Left lung (tissue), 10 donors: ENCODE data around the gene DDAH1. TPM values are rescaled to one million over a fixed set of nuclear protein-coding genes. Genes with fewer than 3 reads are reported as not detected.

Experiments
- ATAC-seq: fragments of 200-7000 bp; cut with Tn5 transposase; one replicate; pipeline ENCODE4 v1.9.1; 2020; ENCODE audit warnings: moderate library complexity
- DNase-seq, 4 donors: peaks; one replicate each; pipeline ENCODE4 v3.0.0-alpha.2; 2013 to 2020
- H3K27ac ChIP-seq, 2 donors: fragments of 200-600 bp; sonication (generic) in 1 of 2; one replicate each; pipeline versions ENCODE4 v1.5.0 to v1.8.0; 2020 to 2021
- H3K27me3 ChIP-seq, 2 donors: fragments of 200-600 bp; sonication (generic) in 1 of 2; one replicate each; pipeline versions ENCODE4 v1.5.0 to v1.8.0; 2020 to 2021
- H3K36me3 ChIP-seq, 2 donors: fragments of 200-600 bp; sonication (generic) in 1 of 2; one replicate each; pipeline versions ENCODE4 v1.5.0 to v1.8.0; 2020 to 2021
- H3K4me1 ChIP-seq, 2 donors: fragments of 200-600 bp; one replicate each; pipeline ENCODE4 v1.8.0; 2021
- H3K4me3 ChIP-seq, 2 donors: fragments of 200-600 bp; sonication (generic) in 1 of 2; one replicate each; pipeline versions ENCODE4 v1.5.0 to v1.8.0; 2020 to 2021; ENCODE audit warnings: mild to moderate bottlenecking in 1 of 2
- H3K9me3 ChIP-seq, 2 donors: fragments of 200-600 bp; sonication (generic) in 1 of 2; one replicate each; pipeline versions ENCODE4 v1.5.0 to v1.8.0; 2020 to 2021
- intact Hi-C, 2 donors: fragments of 100-400 bp; cut with DNase I; formaldehyde crosslinking; loops; one replicate each; pipeline versions ENCODE4 v1.11.2 to v1.14.2; 2022
- polyA plus RNA-seq, 6 donors: library from polyadenylated mRNA; unstranded; fragments of 120-200 nt; gene quantifications; one replicate each; pipeline ENCODE4 v1.2.1, GENCODE V29; 2013; ENCODE audit not compliant: insufficient read length in 6 of 6
- total RNA-seq, 2 donors: library from RNA; stranded (reverse); fragmentation: NEBNext Ultra II Directional; extraction: Animal tissue kit (Norgen Biotek cat#: 25700); gene quantifications; one replicate each; pipeline ENCODE4 v1.2.1, GENCODE V29; 2021
- TF ChIP-seq, protein P1 (sequence below), 2 donors: fragments of 200-600 bp; sonication (generic) in 1 of 2; IDR thresholded peaks; one replicate each; pipeline versions ENCODE4 v1.5.0 to v1.8.0; 2021; ENCODE audit warnings: antibody characterized with exemption in 2 of 2
- donor health status: DM: no; HTN: yes; CAD: no.
- donor health status: DM: no; HTN: no; CAD: no.

DDAH1 gene
- total and polyA plus RNA-seq, 8 donors: 71.5 to 121 (median 89.8) TPM

DNA sequence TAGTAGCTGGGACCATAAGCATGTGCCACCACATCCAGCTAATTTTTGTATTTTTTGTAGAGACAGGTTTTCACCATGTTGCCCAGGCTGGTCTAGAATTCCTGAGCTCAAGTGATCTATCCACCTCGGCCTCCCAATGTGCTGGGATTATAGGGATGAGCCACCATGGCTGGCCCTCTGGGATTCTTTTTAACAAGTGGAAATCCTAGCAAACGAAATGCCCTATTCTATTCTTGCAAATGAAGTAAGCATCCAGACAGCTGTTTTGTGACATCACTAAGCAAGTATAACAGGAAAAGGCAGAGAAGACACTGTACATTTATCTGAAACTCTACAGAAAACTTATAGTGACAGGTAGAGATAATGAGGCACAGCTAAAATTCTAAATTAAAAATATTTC, 86.4 kb downstream of the DDAH1 start:
- no peak overlapping the region for H3K4me3 ChIP-seq
- H3K36me3 ChIP-seq: no peaks in the 10 kb centered on the region
- TF ChIP-seq, protein P1, sequence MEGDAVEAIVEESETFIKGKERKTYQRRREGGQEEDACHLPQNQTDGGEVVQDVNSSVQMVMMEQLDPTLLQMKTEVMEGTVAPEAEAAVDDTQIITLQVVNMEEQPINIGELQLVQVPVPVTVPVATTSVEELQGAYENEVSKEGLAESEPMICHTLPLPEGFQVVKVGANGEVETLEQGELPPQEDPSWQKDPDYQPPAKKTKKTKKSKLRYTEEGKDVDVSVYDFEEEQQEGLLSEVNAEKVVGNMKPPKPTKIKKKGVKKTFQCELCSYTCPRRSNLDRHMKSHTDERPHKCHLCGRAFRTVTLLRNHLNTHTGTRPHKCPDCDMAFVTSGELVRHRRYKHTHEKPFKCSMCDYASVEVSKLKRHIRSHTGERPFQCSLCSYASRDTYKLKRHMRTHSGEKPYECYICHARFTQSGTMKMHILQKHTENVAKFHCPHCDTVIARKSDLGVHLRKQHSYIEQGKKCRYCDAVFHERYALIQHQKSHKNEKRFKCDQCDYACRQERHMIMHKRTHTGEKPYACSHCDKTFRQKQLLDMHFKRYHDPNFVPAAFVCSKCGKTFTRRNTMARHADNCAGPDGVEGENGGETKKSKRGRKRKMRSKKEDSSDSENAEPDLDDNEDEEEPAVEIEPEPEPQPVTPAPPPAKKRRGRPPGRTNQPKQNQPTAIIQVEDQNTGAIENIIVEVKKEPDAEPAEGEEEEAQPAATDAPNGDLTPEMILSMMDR (IDR thresholded peaks at IDR 0.05): no peak
- intact Hi-C loops: no loop called here
- no peak overlapping the region for H3K27ac ChIP-seq
- H3K27me3 ChIP-seq: no peaks in the 10 kb centered on the region
- H3K4me1 ChIP-seq: peaks cover 5 to 7% of the 10 kb centered on the region in 2 donors
- peaks cover 0 to 14% of the 10 kb centered on the region in 2 donors for H3K9me3 ChIP-seq
- DNase-seq (no peak), ATAC-seq (no peak)

DNA sequence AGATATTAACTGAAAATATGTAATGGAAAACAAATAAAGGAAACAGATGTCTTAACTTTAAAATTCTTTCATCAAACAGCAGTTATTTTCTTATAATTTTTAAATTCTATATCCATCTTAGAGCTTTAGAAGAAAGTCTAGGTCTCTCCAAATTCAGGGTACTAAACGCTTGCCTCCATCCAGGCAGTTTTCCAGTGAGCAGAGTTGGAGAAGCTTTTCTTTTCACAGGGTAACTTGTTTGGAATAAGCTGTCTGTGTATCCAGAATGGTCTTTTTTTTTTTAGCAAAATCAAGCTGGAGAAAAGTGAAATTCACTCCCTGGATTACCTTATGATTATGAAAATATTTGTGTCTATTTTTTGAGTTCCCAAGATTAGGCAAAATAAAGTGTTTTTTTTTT, 88.6 kb downstream of the DDAH1 start:
- TF ChIP-seq, protein P1 (IDR thresholded peaks at IDR 0.05): no peak
- Histone ChIP-seq H3K36me3 (no peaks in the 10 kb centered on the region), H3K4me1 (peaks cover 6 to 7% of the 10 kb centered on the region in 2 donors), H3K4me3 (no peak overlapping the region), H3K27ac (no peak overlapping the region), H3K27me3 (no peaks in the 10 kb centered on the region), H3K9me3 (no peaks in the 10 kb centered on the region)
- intact Hi-C loops: no loop called here
- ATAC-seq (no peak), DNase-seq (no peak)

DNA sequence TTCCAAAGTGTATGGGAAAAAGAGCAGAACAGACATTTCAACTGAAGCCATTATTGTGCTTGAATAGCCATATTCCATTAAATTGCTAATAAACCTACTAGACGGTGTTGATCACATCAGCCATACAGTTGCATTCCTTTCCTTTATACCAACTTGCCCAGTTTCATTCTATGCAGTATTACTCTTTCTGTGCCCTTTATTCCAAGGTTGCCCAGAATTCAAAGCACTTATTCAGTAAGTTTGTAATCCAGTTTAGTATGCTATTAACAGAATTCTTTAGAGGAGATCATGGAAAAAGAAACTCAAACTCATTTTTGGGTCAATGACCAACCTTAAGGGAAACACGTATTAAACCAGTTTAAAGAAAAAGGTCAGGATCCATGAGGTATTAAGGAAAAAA, 89.5 kb downstream of the DDAH1 start:
- no peaks in the 10 kb centered on the region for H3K27me3 ChIP-seq
- no peaks in the 10 kb centered on the region for H3K9me3 ChIP-seq
- no peak overlapping the region for H3K27ac ChIP-seq
- H3K4me3 ChIP-seq: no peak overlapping the region
- TF ChIP-seq, protein P1 (IDR thresholded peaks at IDR 0.05): no peak
- intact Hi-C loops: no loop called here
- ATAC-seq (no peak), DNase-seq (no peak)
- H3K36me3 ChIP-seq: no peaks in the 10 kb centered on the region
- H3K4me1 ChIP-seq: peaks cover 6 to 7% of the 10 kb centered on the region in 2 donors

DNA sequence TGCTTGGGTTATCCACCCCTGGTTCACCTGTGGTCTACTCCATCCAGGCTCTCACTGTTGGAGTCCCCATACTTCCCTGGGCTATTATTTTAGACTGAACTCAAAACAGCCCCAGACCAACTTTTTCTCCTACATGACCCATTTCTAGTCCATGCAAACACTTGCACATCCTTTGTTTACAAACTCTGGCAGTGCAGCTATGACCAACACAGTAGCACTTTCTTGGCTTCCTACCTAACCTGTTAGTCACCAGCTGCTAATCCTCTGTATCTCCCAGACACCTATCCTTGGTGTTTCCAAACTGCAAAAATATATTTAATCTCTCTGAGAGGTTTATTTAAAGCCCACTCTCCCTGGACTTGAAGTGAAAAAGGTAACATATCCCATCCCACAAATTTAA, 90.8 kb downstream of the DDAH1 start:
- intact Hi-C loops: no loop called here
- peaks cover 6 to 7% of the 10 kb centered on the region in 2 donors for H3K4me1 ChIP-seq
- TF ChIP-seq, protein P1 (IDR thresholded peaks at IDR 0.05): no peak
- H3K9me3 ChIP-seq: no peaks in the 10 kb centered on the region
- H3K27me3 ChIP-seq: no peaks in the 10 kb centered on the region
- ATAC-seq (peak; percentile 70), DNase-seq (no peak)
- no peak overlapping the region for H3K4me3 ChIP-seq
- H3K27ac ChIP-seq: no peak overlapping the region
- no peaks in the 10 kb centered on the region for H3K36me3 ChIP-seq

DNA sequence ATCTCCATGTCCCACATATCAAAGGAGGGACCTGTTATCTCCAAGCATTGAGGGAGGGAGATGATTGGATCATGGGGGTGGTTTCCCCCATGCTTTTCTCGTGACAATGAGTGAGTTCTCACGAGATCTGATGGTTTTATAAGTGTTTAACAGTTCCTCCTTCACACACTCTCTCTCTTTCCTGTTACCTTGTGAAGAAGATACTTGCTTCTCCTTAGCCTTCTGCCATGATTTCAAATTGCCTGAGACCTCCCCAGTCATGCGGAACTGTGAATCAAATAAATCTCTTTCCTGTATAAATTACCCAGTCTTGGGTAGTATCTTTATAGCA, 91.6 kb downstream of the DDAH1 start:
- H3K9me3 ChIP-seq: no peaks in the 10 kb centered on the region
- DNase-seq: no peak
- no peak overlapping the region for H3K27ac ChIP-seq
- no peaks in the 10 kb centered on the region for H3K36me3 ChIP-seq
- H3K27me3 ChIP-seq: no peaks in the 10 kb centered on the region
- TF ChIP-seq, protein P1 (IDR thresholded peaks at IDR 0.05): no peak
- no peak overlapping the region for H3K4me3 ChIP-seq
- intact Hi-C loops: no loop called here
- peaks cover 6 to 7% of the 10 kb centered on the region in 2 donors for H3K4me1 ChIP-seq
- ATAC-seq: no peak
